Measurements from ENCODE around the gene ANGPTL7. TPM values are rescaled to one million over a fixed set of nuclear protein-coding genes. Genes with fewer than 3 reads are reported as not detected.

The ANGPTL7 gene
- total RNA-seq, 4 donors from 2014 or later = 0.82 to 1.9 (median 0.88) TPM; not detected in 1

DNA sequence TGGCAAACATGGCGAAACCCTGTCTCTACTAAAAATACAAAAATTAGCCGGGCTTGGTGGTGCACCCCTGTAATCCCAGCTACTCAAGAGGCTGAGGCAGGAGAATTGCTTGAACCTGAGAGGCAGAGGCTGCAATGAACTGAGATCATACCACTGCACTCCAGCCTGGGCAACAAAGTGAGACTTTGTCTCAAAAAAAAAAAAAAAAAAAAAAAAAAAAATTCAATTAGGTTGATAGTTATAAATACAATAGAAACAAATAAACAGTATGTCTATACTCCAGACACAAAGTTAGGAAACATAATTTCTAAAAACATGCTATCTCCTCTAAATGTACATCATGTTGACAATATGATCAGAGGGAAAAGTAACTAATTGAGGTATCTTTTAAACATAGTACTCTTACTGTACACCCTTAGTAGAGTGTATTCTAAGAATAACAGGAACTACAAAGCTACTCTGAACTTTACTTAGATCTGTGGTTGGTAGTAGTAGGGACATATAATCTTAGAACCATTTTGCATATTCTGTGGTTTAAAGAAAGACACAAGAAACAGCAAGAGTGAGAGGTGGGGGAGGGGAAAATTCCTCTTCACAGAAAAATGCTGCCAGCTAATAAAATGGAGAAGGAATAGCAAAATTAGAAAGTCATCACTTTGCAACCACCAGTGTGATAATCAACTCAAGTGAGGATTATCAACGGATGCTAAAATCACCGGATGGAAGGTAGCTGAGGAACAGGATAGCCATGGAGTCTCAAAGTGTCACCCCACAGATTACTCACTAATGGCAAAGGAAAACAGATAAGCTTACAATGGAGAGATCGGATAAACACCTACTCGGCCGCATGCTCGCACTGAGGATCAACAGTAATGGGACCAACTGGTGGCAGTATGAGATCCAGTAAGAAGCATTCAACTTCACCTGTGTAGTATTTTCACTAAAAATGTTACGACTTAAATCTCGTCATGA lies 38.2 kb downstream of the ANGPTL7 start:
- intact Hi-C loops (cut with DNase I; ENCODE audit: low total_unique reads) = no loop called here
- Histone ChIP-seq H3K27me3 (no peaks in the 10 kb centered on the region), H3K4me3 (no peak overlapping the region), H3K27ac (no peak overlapping the region), H3K9me3 (no peaks in the 10 kb centered on the region), H3K36me3 (no peaks in the 10 kb centered on the region), H3K4me1 (no peaks in the 10 kb centered on the region)
- TF ChIP-seq POLR2A (IDR thresholded peaks at IDR 0.05) = no peak
- TF ChIP-seq, protein P1, sequence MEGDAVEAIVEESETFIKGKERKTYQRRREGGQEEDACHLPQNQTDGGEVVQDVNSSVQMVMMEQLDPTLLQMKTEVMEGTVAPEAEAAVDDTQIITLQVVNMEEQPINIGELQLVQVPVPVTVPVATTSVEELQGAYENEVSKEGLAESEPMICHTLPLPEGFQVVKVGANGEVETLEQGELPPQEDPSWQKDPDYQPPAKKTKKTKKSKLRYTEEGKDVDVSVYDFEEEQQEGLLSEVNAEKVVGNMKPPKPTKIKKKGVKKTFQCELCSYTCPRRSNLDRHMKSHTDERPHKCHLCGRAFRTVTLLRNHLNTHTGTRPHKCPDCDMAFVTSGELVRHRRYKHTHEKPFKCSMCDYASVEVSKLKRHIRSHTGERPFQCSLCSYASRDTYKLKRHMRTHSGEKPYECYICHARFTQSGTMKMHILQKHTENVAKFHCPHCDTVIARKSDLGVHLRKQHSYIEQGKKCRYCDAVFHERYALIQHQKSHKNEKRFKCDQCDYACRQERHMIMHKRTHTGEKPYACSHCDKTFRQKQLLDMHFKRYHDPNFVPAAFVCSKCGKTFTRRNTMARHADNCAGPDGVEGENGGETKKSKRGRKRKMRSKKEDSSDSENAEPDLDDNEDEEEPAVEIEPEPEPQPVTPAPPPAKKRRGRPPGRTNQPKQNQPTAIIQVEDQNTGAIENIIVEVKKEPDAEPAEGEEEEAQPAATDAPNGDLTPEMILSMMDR (IDR thresholded peaks at IDR 0.05) = no peak
- no peak for DNase-seq

DNA sequence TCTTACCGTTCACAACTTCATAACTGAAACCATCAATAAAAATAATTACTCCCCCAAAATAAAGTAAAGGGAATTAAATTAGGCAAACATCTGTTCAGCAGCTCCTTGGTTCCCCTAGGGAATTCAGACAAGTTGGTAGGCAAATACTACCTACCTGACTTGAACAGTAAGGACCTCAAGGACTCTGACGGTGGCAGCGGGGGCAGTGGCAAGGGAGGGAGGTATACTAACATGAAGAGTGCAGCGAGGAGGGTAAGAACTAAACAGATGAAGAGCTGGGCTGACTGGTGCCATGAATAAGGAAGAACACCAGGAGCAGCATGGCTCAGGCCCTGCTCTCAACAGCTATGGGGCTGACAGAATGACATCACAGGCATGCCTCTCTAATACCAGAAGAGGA lies 40.0 kb downstream of the ANGPTL7 start:
- H3K9me3 ChIP-seq = no peaks in the 10 kb centered on the region
- H3K4me1 ChIP-seq = no peaks in the 10 kb centered on the region
- no peak for DNase-seq
- H3K36me3 ChIP-seq = no peaks in the 10 kb centered on the region
- H3K27ac ChIP-seq = no peak overlapping the region
- TF ChIP-seq, protein P1 (IDR thresholded peaks at IDR 0.05) = no peak
- H3K27me3 ChIP-seq = no peaks in the 10 kb centered on the region
- intact Hi-C loops (cut with DNase I; ENCODE audit: low total_unique reads) = no loop called here
- no peak overlapping the region for H3K4me3 ChIP-seq

DNA sequence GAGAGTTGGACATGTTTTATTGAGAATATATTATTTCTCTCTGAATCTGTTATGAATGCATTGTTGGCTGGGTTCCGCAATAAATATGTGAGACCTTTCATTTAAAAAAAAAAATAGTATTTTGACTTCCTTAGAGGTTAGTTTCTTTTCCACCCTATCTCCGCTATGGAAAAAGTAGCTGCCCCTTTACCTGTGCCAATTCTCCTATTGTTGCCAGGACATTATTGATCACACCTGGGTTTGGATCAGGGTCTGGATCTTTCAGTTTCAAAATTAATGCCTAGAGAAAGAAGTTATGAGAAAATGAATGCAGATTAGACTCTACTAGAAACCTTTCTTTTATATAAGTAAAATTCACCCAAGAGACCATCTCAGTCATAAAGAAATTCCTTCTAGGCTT lies 44.1 kb downstream of the ANGPTL7 start:
- H3K27ac ChIP-seq = no peak overlapping the region
- TF ChIP-seq, protein P1 (IDR thresholded peaks at IDR 0.05) = no peak
- no peak for TF ChIP-seq POLR2A (IDR thresholded peaks at IDR 0.05)
- H3K36me3 ChIP-seq = no peaks in the 10 kb centered on the region
- no peaks in the 10 kb centered on the region for H3K27me3 ChIP-seq
- no peaks in the 10 kb centered on the region for H3K9me3 ChIP-seq
- H3K4me1 ChIP-seq = no peaks in the 10 kb centered on the region
- DNase-seq = no peak
- intact Hi-C loops (cut with DNase I; ENCODE audit: low total_unique reads) = loop anchor here (10.0 kb wide), 1 partner anchor 412 kb away; no protein-coding TSS in a partner anchor
- no peak overlapping the region for H3K4me3 ChIP-seq

DNA sequence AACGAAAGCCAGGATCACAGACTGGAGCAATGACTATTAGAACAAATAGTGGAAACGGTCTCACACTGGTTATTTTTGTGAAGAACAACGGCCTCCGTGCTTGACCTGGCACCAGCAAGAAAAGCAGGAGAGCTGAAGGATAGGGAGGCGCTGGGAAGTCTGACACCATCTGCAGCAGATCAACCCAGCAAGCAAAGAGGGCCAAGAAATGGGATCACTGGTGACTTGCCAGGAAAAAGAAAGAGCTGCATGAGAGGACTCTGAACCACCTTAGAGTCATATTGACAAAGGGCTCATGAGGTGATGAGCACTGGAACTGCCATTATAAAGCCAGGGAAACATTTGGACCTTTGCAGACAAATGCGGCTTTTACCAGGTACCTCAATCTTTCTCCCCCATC lies 48.2 kb downstream of the ANGPTL7 start:
- Histone ChIP-seq H3K9me3 (no peaks in the 10 kb centered on the region), H3K36me3 (no peaks in the 10 kb centered on the region), H3K27me3 (no peaks in the 10 kb centered on the region), H3K27ac (peak overlapping the region in 1 of 2 donors; percentile 35), H3K4me3 (no peak overlapping the region), H3K4me1 (no peaks in the 10 kb centered on the region)
- no peak for DNase-seq
- no peak for TF ChIP-seq POLR2A (IDR thresholded peaks at IDR 0.05)
- TF ChIP-seq, protein P1 (IDR thresholded peaks at IDR 0.05) = no peak
- intact Hi-C loops (cut with DNase I; ENCODE audit: low total_unique reads) = loop anchor here (10.0 kb wide), 1 partner anchor 407 kb away; no protein-coding TSS in a partner anchor

DNA sequence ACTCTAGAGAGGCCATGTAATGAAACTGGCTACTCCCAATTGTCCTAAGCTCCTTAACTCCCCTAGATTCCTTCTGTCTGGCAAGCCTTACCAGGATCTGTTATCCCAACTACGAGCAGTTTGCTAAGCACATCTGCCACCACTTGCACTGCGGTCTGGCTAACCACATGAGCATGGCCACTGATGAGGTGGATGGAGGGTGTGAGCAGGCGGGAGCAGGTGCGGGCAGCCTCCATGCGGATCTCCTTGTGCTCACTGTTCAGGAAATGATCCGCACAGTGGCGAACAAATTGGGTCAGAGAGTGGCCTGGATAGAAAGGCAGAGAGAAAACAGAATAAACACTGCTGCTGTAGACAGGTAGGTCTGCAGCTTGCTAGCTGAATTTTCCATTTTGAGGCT lies 49.2 kb downstream of the ANGPTL7 start:
- Histone ChIP-seq H3K4me3 (no peak overlapping the region), H3K27me3 (no peaks in the 10 kb centered on the region), H3K27ac (no peak overlapping the region), H3K36me3 (no peaks in the 10 kb centered on the region), H3K4me1 (no peaks in the 10 kb centered on the region), H3K9me3 (no peaks in the 10 kb centered on the region)
- intact Hi-C loops (cut with DNase I; ENCODE audit: low total_unique reads) = loop anchor here (10.0 kb wide), 1 partner anchor 406 kb away; no protein-coding TSS in a partner anchor
- no peak for TF ChIP-seq POLR2A (IDR thresholded peaks at IDR 0.05)
- DNase-seq = no peak
